WI38 (cell line): ENCODE data around the gene PTPRA.

Source experiments
- H3K4me3 ChIP-seq: 2 replicates; pipeline ENCODE4 v1.5.1; 2011; ENCODE audit warnings: low read depth, mild to moderate bottlenecking, control low read depth, low read length
- TF ChIP-seq, protein P1 (sequence below): IDR thresholded peaks from 2 replicates; pipeline ENCODE4 v1.5.1; 2012; ENCODE audit warnings: low read depth, mild to moderate bottlenecking, control low read depth, low read length

The PTPRA gene

DNA sequence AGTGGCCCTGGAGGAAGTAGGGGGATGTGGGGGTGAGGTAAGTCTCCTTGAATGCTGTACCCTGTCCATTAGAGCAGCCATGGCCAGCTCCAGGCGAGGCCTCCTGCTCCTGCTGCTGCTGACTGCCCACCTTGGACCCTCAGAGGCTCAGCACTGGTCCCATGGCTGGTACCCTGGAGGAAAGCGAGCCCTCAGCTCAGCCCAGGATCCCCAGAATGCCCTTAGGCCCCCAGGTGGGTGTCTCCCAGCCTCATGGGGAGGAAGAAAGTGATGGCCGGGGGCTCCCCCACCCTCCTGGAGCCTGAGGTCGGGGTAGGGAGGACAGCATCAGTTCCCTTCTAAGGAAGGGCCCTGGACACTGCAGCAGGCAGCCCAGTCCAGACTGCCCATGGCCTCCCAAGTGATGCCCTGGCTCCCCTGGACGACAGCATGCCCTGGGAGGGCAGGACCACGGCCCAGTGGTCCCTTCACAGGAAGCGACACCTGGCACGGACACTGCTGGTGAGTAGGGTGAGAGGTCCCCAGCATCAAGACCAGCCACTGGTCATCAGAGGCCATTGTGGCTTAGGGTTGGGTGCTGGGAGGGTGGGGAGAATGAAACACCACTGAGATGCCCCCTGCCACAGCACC, 171.2 kb downstream of the PTPRA start:
- no peak overlapping the region for H3K4me3 ChIP-seq
- TF ChIP-seq, protein P1, sequence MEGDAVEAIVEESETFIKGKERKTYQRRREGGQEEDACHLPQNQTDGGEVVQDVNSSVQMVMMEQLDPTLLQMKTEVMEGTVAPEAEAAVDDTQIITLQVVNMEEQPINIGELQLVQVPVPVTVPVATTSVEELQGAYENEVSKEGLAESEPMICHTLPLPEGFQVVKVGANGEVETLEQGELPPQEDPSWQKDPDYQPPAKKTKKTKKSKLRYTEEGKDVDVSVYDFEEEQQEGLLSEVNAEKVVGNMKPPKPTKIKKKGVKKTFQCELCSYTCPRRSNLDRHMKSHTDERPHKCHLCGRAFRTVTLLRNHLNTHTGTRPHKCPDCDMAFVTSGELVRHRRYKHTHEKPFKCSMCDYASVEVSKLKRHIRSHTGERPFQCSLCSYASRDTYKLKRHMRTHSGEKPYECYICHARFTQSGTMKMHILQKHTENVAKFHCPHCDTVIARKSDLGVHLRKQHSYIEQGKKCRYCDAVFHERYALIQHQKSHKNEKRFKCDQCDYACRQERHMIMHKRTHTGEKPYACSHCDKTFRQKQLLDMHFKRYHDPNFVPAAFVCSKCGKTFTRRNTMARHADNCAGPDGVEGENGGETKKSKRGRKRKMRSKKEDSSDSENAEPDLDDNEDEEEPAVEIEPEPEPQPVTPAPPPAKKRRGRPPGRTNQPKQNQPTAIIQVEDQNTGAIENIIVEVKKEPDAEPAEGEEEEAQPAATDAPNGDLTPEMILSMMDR, result no peak

DNA sequence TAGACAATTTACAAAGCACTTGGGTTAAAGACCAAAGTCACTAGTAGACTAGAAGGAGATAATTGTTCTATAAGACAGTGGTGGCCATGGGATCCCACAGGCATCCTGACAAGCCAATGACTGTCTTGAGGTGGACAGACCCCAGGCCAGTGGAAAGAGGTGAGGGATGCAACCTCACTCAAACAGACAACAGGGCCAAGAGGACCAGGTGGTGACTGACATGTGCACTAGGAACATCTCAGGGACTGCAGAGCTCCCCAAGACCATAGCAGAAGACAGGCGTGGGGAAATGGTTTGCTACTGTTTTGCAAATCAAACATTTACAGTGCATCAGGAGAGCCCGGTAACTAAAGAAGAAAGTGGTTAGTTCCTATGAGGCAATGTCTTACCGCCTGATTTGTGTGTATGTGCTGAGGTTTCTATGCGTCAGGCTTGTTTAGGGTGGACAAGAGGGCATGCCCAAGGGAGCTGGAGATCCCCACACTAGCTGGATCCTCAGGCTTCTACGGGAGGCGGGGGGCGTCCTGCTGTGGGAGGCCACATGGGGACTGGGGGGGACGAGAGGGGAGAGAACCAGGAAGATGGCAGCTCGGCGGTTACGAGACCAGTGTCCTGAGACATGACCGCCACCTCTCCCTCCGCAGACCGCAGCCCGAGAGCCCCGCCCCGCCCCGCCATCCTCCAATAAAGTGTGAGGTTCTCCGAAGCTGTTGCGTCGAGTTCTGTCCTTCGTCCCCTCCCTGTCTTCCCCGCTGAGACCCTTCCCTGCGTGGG, 171.9 kb downstream of the PTPRA start:
- H3K4me3 ChIP-seq, result peak overlapping the region; percentile 79
- TF ChIP-seq, protein P1, result no peak

DNA sequence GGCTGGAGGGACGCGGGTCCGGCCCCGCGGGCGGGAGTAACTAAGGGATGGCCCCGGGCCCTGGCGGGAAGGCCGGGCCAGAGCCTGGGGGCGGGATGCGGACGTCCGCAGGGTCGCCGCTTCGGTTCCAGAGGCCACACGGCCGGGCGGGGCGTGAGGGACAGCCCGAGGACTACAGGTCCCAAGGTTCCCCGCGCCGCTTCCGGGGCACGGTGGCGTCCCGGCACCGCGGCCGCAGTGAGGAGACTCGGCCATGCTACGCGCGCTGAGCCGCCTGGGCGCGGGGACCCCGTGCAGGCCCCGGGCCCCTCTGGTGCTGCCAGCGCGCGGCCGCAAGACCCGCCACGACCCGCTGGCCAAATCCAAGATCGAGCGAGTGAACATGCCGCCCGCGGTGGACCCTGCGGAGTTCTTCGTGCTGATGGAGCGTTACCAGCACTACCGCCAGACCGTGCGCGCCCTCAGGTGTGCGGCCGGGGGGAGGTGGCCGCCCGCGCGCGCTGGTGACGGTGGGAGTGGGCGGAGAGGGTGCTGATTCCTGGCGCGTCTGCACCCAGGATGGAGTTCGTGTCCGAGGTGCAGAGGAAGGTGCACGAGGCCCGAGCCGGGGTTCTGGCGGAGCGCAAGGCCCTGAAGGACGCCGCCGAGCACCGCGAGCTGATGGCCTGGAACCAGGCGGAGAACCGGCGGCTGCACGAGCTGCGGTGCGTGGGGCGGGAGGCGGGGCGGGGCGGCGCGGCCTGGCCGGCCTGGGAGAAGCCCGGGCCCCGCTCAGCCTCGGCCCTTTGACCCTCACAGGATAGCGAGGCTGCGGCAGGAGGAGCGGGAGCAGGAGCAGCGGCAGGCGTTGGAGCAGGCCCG, 172.8 kb downstream of the PTPRA start, which contains the start of gene MRPS26:
TSS of gene MRPS26 (plus strand) at position 237 of the 861 bp plus-strand sequence. CDS start at position 254, 17 bp downstream.
- H3K4me3 ChIP-seq, result peak within 1 kb of the TSS; percentile 79

DNA sequence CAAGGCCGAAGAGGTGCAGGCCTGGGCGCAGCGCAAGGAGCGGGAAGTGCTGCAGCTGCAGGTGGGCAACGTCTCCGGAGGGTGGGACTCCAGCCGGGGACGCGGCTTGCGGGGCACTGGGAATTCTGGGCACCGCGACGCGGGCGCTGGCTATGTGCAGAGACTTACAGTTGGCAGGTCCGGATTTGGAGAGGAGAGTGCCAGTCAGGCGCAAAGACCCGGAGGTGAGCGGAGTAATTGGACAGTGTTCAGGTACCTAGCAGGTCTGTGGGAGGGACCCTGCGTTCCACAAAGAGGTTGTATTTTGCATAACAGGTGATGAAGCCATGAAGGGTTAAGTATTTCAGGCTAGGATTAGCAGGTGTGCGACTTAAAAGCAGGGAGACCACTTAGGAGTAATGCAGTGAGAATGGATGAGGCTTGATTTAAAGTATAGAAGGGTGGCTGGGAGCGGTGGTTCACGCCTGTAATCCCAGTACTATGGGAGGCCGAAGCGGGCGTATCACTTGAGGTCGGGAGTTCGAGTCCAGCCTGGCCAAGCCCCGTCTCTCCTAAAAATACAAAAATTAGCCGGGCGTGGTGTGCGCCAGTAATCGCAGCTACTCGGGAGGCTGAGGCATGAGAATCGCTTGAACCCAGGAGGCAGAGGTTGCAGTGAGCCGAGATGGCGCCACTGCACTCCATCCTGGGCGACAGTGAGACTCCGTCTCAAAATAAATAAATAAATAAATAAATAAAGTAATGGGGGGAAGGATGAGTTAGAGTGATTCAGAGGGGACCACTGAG, 173.6 kb downstream of the PTPRA start:
- peak overlapping the region; percentile 79 for H3K4me3 ChIP-seq
- TF ChIP-seq, protein P1, result no peak

More for the DNA sequence above, 172.8 kb downstream of the PTPRA start, which contains the start of gene MRPS26:
- TF ChIP-seq, protein P1, result no peak

DNA sequence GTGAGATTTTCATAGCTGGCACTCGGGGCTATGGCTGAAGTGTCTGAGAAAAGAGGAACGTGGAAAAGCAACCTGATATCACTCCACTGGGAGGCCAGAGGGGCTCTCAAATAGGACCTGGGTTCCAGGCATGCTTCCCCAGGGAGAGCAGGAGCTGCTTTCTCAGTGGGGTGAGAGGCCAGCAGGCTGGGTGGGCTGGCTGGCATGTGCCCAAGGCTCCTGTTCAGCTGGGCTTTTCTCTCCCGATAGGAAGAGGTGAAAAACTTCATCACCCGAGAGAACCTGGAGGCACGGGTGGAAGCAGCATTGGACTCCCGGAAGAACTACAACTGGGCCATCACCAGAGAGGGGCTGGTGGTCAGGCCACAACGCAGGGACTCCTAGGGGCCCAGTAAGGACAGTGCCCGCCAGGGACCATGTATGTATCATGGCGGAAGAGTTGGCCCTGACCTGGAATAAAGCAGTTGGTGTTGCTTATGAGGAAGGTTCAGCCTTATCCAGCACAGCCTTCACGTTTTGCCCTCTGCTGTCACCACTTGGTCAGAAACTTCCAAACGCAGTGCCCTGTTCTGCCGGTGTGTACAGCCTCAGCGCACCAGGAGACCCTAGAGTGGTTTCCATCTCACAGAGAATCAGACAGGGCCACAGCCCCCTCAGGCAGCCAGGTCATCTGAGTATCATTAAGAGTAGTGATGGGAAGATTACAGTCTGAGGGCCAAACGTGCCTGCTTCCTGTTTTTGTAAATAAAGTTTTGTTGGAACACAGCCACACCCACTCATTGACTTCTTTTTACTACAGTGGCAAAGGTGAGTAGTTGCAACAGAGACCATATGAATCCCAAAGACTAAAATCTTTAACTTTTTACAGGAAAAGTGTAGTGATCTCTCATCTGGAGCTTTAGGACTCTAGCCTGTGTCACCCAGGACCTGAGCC, 174.5 kb downstream of the PTPRA start:
- TF ChIP-seq, protein P1, result no peak

More for the DNA sequence above, 174.5 kb downstream of the PTPRA start:
- no peak overlapping the region for H3K4me3 ChIP-seq
